Smooth muscle cell (in vitro differentiated cells): Measurements from ENCODE around the gene CAMTA1. TPM values are rescaled to one million over a fixed set of nuclear protein-coding genes. Genes with fewer than 3 reads are reported as not detected.

Experiments
- DNase-seq: peaks from one replicate; lab custom pipeline; 2025; ENCODE audit not compliant: unreplicated experiment; lab: John Stamatoyannopoulos, UW
- H2AFZ ChIP-seq: fragments of 200-600 bp; sonication (generic); 2 replicates; pipeline ENCODE4 v1.6.0; 2016; ENCODE audit warnings: antibody characterized with exemption, low read depth, mild to moderate bottlenecking
- H3F3A ChIP-seq: fragments of 200-600 bp; sonication (generic); 2 replicates; pipeline ENCODE4 v1.6.0; 2017; ENCODE audit warnings: antibody characterized with exemption, low read depth
- H3K27ac ChIP-seq: fragments of 200-600 bp; sonication (generic); 2 replicates; pipeline ENCODE4 v1.5.1; 2016; ENCODE audit warnings: low read depth, mild to moderate bottlenecking
- H3K27me3 ChIP-seq: fragments of 200-600 bp; sonication (generic); 2 replicates; pipeline ENCODE4 v1.6.1; 2016; ENCODE audit warnings: low read depth, mild to moderate bottlenecking
- H3K36me3 ChIP-seq: fragments of 200-600 bp; sonication (generic); 2 replicates; pipeline ENCODE4 v1.5.1; 2016; ENCODE audit warnings: low read depth
- H3K4me1 ChIP-seq: fragments of 200-600 bp; sonication (generic); 2 replicates; pipeline ENCODE4 v1.5.1; 2016; ENCODE audit warnings: low read depth
- H3K4me2 ChIP-seq: fragments of 200-600 bp; sonication (generic); 2 replicates; pipeline ENCODE4 v1.6.0; 2016; ENCODE audit warnings: mild to moderate bottlenecking
- H3K4me3 ChIP-seq: fragments of 200-600 bp; sonication (generic); 2 replicates; pipeline ENCODE4 v1.5.1; 2016; ENCODE audit warnings: mild to moderate bottlenecking
- H3K79me2 ChIP-seq: fragments of 200-600 bp; sonication (generic); 2 replicates; pipeline ENCODE4 v1.6.0; 2016; ENCODE audit warnings: low read depth, mild to moderate bottlenecking
- H3K9ac ChIP-seq: fragments of 200-600 bp; sonication (generic); 2 replicates; pipeline ENCODE4 v1.6.0; 2016; ENCODE audit warnings: low read depth
- H3K9me3 ChIP-seq: fragments of 200-600 bp; sonication (generic); replicated peaks from 2 replicates; pipeline ENCODE4 v1.5.1; 2016; ENCODE audit warnings: low read depth
- H4K20me1 ChIP-seq: fragments of 200-600 bp; sonication (generic); 2 replicates; pipeline ENCODE4 v1.6.0; 2016; ENCODE audit warnings: low read depth
- CTCF ChIP-seq: fragments of 200-600 bp; sonication (generic); IDR thresholded peaks from 2 replicates; pipeline ENCODE4 v1.5.1; 2017; ENCODE audit warnings: borderline replicate concordance, mild to moderate bottlenecking, antibody characterized with exemption; ENCODE audit not compliant: insufficient read depth, poor library complexity, severe bottlenecking
- WGBS: methylation state at CpG from one replicate; pipeline ENCODE4 v1.1.7; 2016; ENCODE audit warnings: low lambda C conversion rate; 5-methylcytosine and 5-hydroxymethylcytosine counted together
- polyA plus RNA-seq: library from polyadenylated mRNA; unstranded; fragments of >200 nt; fragmentation: Nextera tagmentation; extraction: Ambion mirVana; gene quantifications from 2 replicates; pipeline ENCODE4 v1.2.1, GENCODE V29; 2016
- total RNA-seq: library from RNA; depleted of rRNA; stranded (reverse); fragments of >200 nt; gene quantifications from 2 replicates; pipeline ENCODE4 v1.2.3, GENCODE V29; 2014

Gene CAMTA1
- total and polyA plus RNA-seq, 2 experiments from 2014 or later = 139 to 145 TPM

- Histone ChIP-seq H3K27me3 (peaks cover 13% of the 10 kb centered on the region), H3F3A (no peaks in the 10 kb centered on the region), H2AFZ (no peak overlapping the region), H3K4me1 (no peaks in the 10 kb centered on the region), H4K20me1 (no peaks in the 10 kb centered on the region), H3K4me3 (no peak overlapping the region), H3K36me3 (no peaks in the 10 kb centered on the region), H3K27ac (no peak overlapping the region), H3K4me2 (no peak overlapping the region), H3K79me2 (no peaks in the 10 kb centered on the region), H3K9me3 (no peaks in the 10 kb centered on the region), H3K9ac (no peak overlapping the region)
- TF ChIP-seq CTCF = no peak
- DNase-seq = no peak
- WGBS = 87% methylated on average over 18 of the region's 18 CpGs
Observed at GRCh38 chr1:7008975-7009740, 223.9 kb downstream of the CAMTA1 start.

GRCh38 chr1:7009741-7010525, 224.7 kb downstream of the CAMTA1 start:
- no peak overlapping the region for H3K4me2 ChIP-seq
- no peak for TF ChIP-seq CTCF
- H3K4me1 ChIP-seq = no peaks in the 10 kb centered on the region
- H4K20me1 ChIP-seq = no peaks in the 10 kb centered on the region
- H3K36me3 ChIP-seq = no peaks in the 10 kb centered on the region
- WGBS = 88% methylated on average over 16 of the region's 16 CpGs
- H3K27ac ChIP-seq = no peak overlapping the region
- DNase-seq = no peak
- no peak overlapping the region for H3K4me3 ChIP-seq
- no peak overlapping the region for H2AFZ ChIP-seq
- no peaks in the 10 kb centered on the region for H3F3A ChIP-seq
- peaks cover 13% of the 10 kb centered on the region for H3K27me3 ChIP-seq
- no peak overlapping the region for H3K9ac ChIP-seq
- no peaks in the 10 kb centered on the region for H3K9me3 ChIP-seq
- H3K79me2 ChIP-seq = no peaks in the 10 kb centered on the region

- no peaks in the 10 kb centered on the region for H4K20me1 ChIP-seq
- H3K4me2 ChIP-seq = no peak overlapping the region
- no peak for TF ChIP-seq CTCF
- no peak overlapping the region for H3K9ac ChIP-seq
- no peak overlapping the region for H3K27ac ChIP-seq
- peaks cover 9% of the 10 kb centered on the region for H3K27me3 ChIP-seq
- no peaks in the 10 kb centered on the region for H3K36me3 ChIP-seq
- H3K79me2 ChIP-seq = no peaks in the 10 kb centered on the region
- H3F3A ChIP-seq = no peaks in the 10 kb centered on the region
- no peak for DNase-seq
- H3K4me3 ChIP-seq = no peak overlapping the region
- H3K4me1 ChIP-seq = no peaks in the 10 kb centered on the region
- no peaks in the 10 kb centered on the region for H3K9me3 ChIP-seq
- WGBS = 88% methylated on average over 13 of the region's 13 CpGs
- no peak overlapping the region for H2AFZ ChIP-seq
Observed at GRCh38 chr1:7010534-7011200, 225.4 kb downstream of the CAMTA1 start.
